Loucy (cell line): ENCODE results near the gene BCKDK.
"Not testable (repeated sequence)": the region's sequence is repeated elsewhere in the genome, so short reads cannot be mapped to it uniquely, and the experiment has no call there.

ENCODE experiments used
- H2AFZ ChIP-seq: fragments of 200-600 bp; sonication (generic); 2 replicates; pipeline ENCODE4 v1.6.0; 2016; ENCODE audit warnings: antibody characterized with exemption, mild to moderate bottlenecking, low read length, moderate library complexity
- H3F3A ChIP-seq: fragments of 200-600 bp; 2 replicates; pipeline ENCODE4 v1.6.0; 2016; ENCODE audit warnings: antibody characterized with exemption, low read depth, mild to moderate bottlenecking
- H3K27me3 ChIP-seq: fragments of 200-600 bp; sonication (generic); 2 replicates; pipeline ENCODE4 v1.6.1; 2014; ENCODE audit warnings: low read length, mild to moderate bottlenecking; ENCODE audit not compliant: insufficient read depth, poor library complexity, severe bottlenecking
- H3K36me3 ChIP-seq: fragments of 200-600 bp; sonication (generic); 2 replicates; pipeline ENCODE4 v1.6.1; 2016; ENCODE audit warnings: low read length; ENCODE audit not compliant: insufficient read depth
- H3K4me1 ChIP-seq: fragments of 200-600 bp; sonication (generic); 2 replicates; pipeline ENCODE4 v1.5.1; 2014; ENCODE audit warnings: low read length, mild to moderate bottlenecking; ENCODE audit not compliant: insufficient read depth, poor library complexity, severe bottlenecking
- H3K4me2 ChIP-seq: fragments of 200-600 bp; sonication (generic); 2 replicates; pipeline ENCODE4 v1.6.0; 2014; ENCODE audit warnings: antibody characterized with exemption, low read length, low read depth, mild to moderate bottlenecking; ENCODE audit not compliant: poor library complexity, severe bottlenecking
- H3K4me3 ChIP-seq: fragments of 200-600 bp; sonication (generic); 2 replicates; pipeline ENCODE4 v1.5.1; 2014; ENCODE audit warnings: low read length, mild to moderate bottlenecking, mixed read lengths; ENCODE audit not compliant: poor library complexity, severe bottlenecking
- H3K79me2 ChIP-seq: fragments of 200-600 bp; sonication (generic); 2 replicates; pipeline ENCODE4 v1.6.1; 2014; ENCODE audit warnings: low read length; ENCODE audit not compliant: insufficient read depth
- H3K9ac ChIP-seq: fragments of 200-600 bp; sonication (generic); 2 replicates; pipeline ENCODE4 v1.6.0; 2014; ENCODE audit warnings: mild to moderate bottlenecking, low read depth, low read length, moderate library complexity; ENCODE audit not compliant: poor library complexity, severe bottlenecking
- H3K9me2 ChIP-seq: fragments of 200-600 bp; sonication (generic); replicated peaks from 2 replicates; pipeline ENCODE4 v1.6.1; 2016; ENCODE audit warnings: low read depth, low read length, mixed read lengths
- H3K9me3 ChIP-seq: fragments of 200-600 bp; sonication (generic); 2 replicates; pipeline ENCODE4 v1.6.1; 2014; ENCODE audit warnings: mild to moderate bottlenecking, antibody characterized with exemption, low read length, low read depth; ENCODE audit not compliant: insufficient read depth
- H4K20me1 ChIP-seq: fragments of 200-600 bp; sonication (generic); 2 replicates; pipeline ENCODE4 v1.6.0; 2014; ENCODE audit warnings: antibody characterized with exemption, low read length, mild to moderate bottlenecking; ENCODE audit not compliant: insufficient read depth, poor library complexity, severe bottlenecking
- CTCF ChIP-seq: fragments of 200-600 bp; sonication (generic); conservative IDR thresholded peaks from 2 replicates; pipeline ENCODE4 v1.5.1; 2014; ENCODE audit warnings: mild to moderate bottlenecking, antibody characterized with exemption, low read length
- EZH2phosphoT487 ChIP-seq: fragments of 200-600 bp; IDR thresholded peaks from 2 replicates; pipeline ENCODE4 v1.6.1; 2018; ENCODE audit warnings: antibody characterized with exemption, mild to moderate bottlenecking, moderate library complexity, borderline replicate concordance

The BCKDK gene

GRCh38 chr16:31142109-31143010 is 34.2 kb downstream of the BCKDK start:
- Histone ChIP-seq H3K27me3 (no peaks in the 10 kb centered on the region), H3K9me3 (no peaks in the 10 kb centered on the region), H4K20me1 (no peaks in the 10 kb centered on the region), H3K4me1 (peaks cover 16% of the 10 kb centered on the region), H3K4me2 (peak overlapping the region; percentile 88), H3K9me2 (no peaks in the 10 kb centered on the region), H3K4me3 (peak overlapping the region; percentile 70), H3F3A (no peaks in the 10 kb centered on the region), H2AFZ (peak overlapping the region; percentile 89), H3K79me2 (no peaks in the 10 kb centered on the region), H3K36me3 (no peaks in the 10 kb centered on the region), H3K9ac (peak overlapping the region; percentile 72)
- peak; percentile 75 for TF ChIP-seq CTCF
- TF ChIP-seq EZH2phosphoT487 = no peak

- no peaks in the 10 kb centered on the region for H3F3A ChIP-seq
- no peak for TF ChIP-seq EZH2phosphoT487
- TF ChIP-seq CTCF = no peak
- no peaks in the 10 kb centered on the region for H3K79me2 ChIP-seq
- H2AFZ ChIP-seq = peak overlapping the region; percentile 70; the same call in 1 of the 2 replicates
- H4K20me1 ChIP-seq = no peaks in the 10 kb centered on the region
- no peaks in the 10 kb centered on the region for H3K27me3 ChIP-seq
- peaks cover 16% of the 10 kb centered on the region for H3K4me1 ChIP-seq
- no peaks in the 10 kb centered on the region for H3K36me3 ChIP-seq
- H3K9me2 ChIP-seq = no peaks in the 10 kb centered on the region
- H3K4me2 ChIP-seq = peak overlapping the region; percentile 70
- no peaks in the 10 kb centered on the region for H3K9me3 ChIP-seq
- H3K9ac ChIP-seq = peak overlapping the region; percentile 41
- H3K4me3 ChIP-seq = peak overlapping the region; percentile 70
These were observed 35.0 kb downstream of the BCKDK start for GRCh38 chr16:31143011-31143693.

GRCh38 chr16:31143694-31144148 is 35.5 kb downstream of the BCKDK start:
- H3K9me2 ChIP-seq = no peaks in the 10 kb centered on the region
- H4K20me1 ChIP-seq = no peaks in the 10 kb centered on the region
- H3K4me1 ChIP-seq = peaks cover 16% of the 10 kb centered on the region
- no peak overlapping the region for H3K9ac ChIP-seq
- H2AFZ ChIP-seq = no peak overlapping the region
- H3K4me2 ChIP-seq = no peak overlapping the region
- H3F3A ChIP-seq = no peaks in the 10 kb centered on the region
- TF ChIP-seq CTCF = no peak; the same call in 1 of the 2 replicates
- no peak for TF ChIP-seq EZH2phosphoT487
- no peaks in the 10 kb centered on the region for H3K9me3 ChIP-seq
- no peaks in the 10 kb centered on the region for H3K79me2 ChIP-seq
- no peaks in the 10 kb centered on the region for H3K36me3 ChIP-seq
- H3K27me3 ChIP-seq = no peaks in the 10 kb centered on the region
- no peak overlapping the region for H3K4me3 ChIP-seq

- H4K20me1 ChIP-seq, H3K4me3 ChIP-seq, H3K79me2 ChIP-seq, H3K36me3 ChIP-seq, H2AFZ ChIP-seq, H3K9ac ChIP-seq, H3K9me2 ChIP-seq, H3K9me3 ChIP-seq, H3F3A ChIP-seq, H3K4me2 ChIP-seq, H3K27me3 ChIP-seq: not testable (repeated sequence)
- peaks cover 16% of the 10 kb centered on the region for H3K4me1 ChIP-seq
These were observed 36.2 kb downstream of the BCKDK start for GRCh38 chr16:31144418-31144817.
